Right cardiac atrium (tissue), 5 donors: ENCODE data around the gene VDR. TPM values are rescaled to one million over a fixed set of nuclear protein-coding genes. Genes with fewer than 3 reads are reported as not detected.

Source experiments
- ATAC-seq, 2 donors: fragments of 200-7000 bp; cut with Tn5 transposase; one replicate each; pipeline versions ENCODE4 v1.8.0 to v1.9.1; 2020; ENCODE audit warnings: moderate library complexity in 2 of 2, mild to moderate bottlenecking in 1 of 2
- DNase-seq, 3 donors: peaks; one replicate each; pipeline ENCODE4 v3.0.0-alpha.2; 2020
- H3K27ac ChIP-seq: one replicate; pipeline ENCODE4 v1.5.1; 2013; ENCODE audit warnings: mild to moderate bottlenecking, low read length, control low read depth, moderate library complexity
- H3K27me3 ChIP-seq: one replicate; pipeline ENCODE4 v1.6.1; 2013; ENCODE audit not compliant: control insufficient read depth, insufficient read depth
- H3K4me1 ChIP-seq: one replicate; pipeline ENCODE4 v1.6.1; 2013; ENCODE audit warnings: low read length; ENCODE audit not compliant: control insufficient read depth, insufficient read depth
- H3K4me3 ChIP-seq: one replicate; pipeline ENCODE4 v1.5.1; 2013; ENCODE audit warnings: low read length, control low read depth
- H3K9me3 ChIP-seq: one replicate; pipeline ENCODE4 v1.6.1; 2013; ENCODE audit warnings: low read length; ENCODE audit not compliant: control insufficient read depth
- WGBS: extraction: QIAGEN DNeasy Blood & Tissue Kit; methylation state at CpG from one replicate; pipeline ENCODE4 v1.1.7; 2013; 5-methylcytosine and 5-hydroxymethylcytosine counted together
- intact Hi-C, 4 donors: fragments of 100-400 bp; cut with DNase I; formaldehyde crosslinking; loops; one replicate each; pipeline versions ENCODE4 v1.11.0 to v1.14.0; 2022 to 2023
- polyA plus RNA-seq: library from polyadenylated mRNA; stranded (reverse); fragments of 200-250 nt; gene quantifications from one replicate; pipeline ENCODE4 v1.2.3, GENCODE V29; 2013
- total RNA-seq, 4 donors: library from RNA; stranded (reverse); fragmentation: NEBNext Ultra II Directional; extraction: Animal tissue kit (Norgen Biotek cat#: 25700); gene quantifications; one replicate each; pipeline ENCODE4 v1.2.1, GENCODE V29; 2021
- donor health status: healthy with polysubstance abuse.
- donor health status: DM: no; HTN: yes; CAD: no.
- donor health status: DM: no; HTN: no; CAD: no.
- donor health status: DM: no; HTN: yes; CAD: no; lungs with severe emphysema.
- donor health status: DM: yes; HTN: yes; CAD: no.

VDR gene
- total and polyA plus RNA-seq, 5 donors = 0.27 to 3.0 (median 0.97) TPM

- no peaks in the 10 kb centered on the region for H3K27me3 ChIP-seq
- no peaks in the 10 kb centered on the region for H3K4me1 ChIP-seq
- H3K9me3 ChIP-seq = no peaks in the 10 kb centered on the region
- ATAC-seq (peak in 1 of 2 donors; percentile 22), DNase-seq (no peak)
- intact Hi-C loops = no loop called here
- H3K27ac ChIP-seq = no peak overlapping the region
- WGBS = 66% methylated on average over 12 of the region's 12 CpGs
- no peak overlapping the region for H3K4me3 ChIP-seq
Measured at GRCh38 chr12:47943623-47944340, 39.0 kb upstream of the VDR start.

DNA sequence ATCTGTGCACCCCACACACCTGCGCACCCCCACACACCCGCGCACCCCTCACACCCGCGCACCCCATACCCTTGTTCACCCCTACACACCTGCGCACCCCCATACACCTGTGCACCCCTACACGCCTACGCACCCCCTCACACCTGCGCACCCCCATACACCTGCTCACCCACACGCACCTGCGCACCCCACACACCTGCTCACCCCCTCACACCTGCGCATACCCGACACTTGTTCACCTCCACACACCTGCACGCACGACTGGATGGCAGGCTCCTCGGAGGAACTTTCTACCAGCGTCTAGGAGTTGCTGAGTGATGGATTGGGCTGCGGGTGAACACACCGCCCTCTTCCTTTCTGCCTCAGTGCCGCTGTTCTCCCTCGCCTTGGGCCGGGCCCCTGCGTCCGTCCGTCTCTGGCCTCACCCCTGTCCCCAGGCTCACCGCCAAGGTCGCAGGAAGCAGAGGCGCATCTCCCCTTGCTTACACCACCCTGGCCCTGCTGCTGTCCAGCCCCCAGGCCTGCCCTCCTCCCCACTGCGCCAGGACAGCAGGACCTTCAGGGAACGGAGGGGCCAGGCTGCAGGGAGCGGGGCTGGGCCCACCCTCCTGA, 37.9 kb upstream of the VDR start:
- Histone ChIP-seq H3K4me3 (no peak overlapping the region), H3K27me3 (no peaks in the 10 kb centered on the region), H3K9me3 (no peaks in the 10 kb centered on the region), H3K27ac (no peak overlapping the region), H3K4me1 (peaks cover 2% of the 10 kb centered on the region)
- intact Hi-C loops = no loop called here
- WGBS = 64% methylated on average over 31 of the region's 31 CpGs
- no peak for DNase-seq
- no peak for ATAC-seq

- no peaks in the 10 kb centered on the region for H3K9me3 ChIP-seq
- peaks cover 2% of the 10 kb centered on the region for H3K4me1 ChIP-seq
- no peak overlapping the region for H3K27ac ChIP-seq
- no peak overlapping the region for H3K4me3 ChIP-seq
- intact Hi-C loops = no loop called here
- H3K27me3 ChIP-seq = no peaks in the 10 kb centered on the region
- ATAC-seq (no peak), DNase-seq (peak in 1 of 3 donors; percentile 60)
- WGBS = 34% methylated on average over 40 of the region's 40 CpGs
Measured at GRCh38 chr12:47941871-47942613, 37.2 kb upstream of the VDR start.

- ATAC-seq = no peak
- no peaks in the 10 kb centered on the region for H3K9me3 ChIP-seq
- no peak overlapping the region for H3K4me3 ChIP-seq
- intact Hi-C loops = no loop called here
- no peaks in the 10 kb centered on the region for H3K27me3 ChIP-seq
- no peak for DNase-seq
- H3K4me1 ChIP-seq = peaks cover 2% of the 10 kb centered on the region
- 82% methylated on average over 9 of the region's 9 CpGs for WGBS
- no peak overlapping the region for H3K27ac ChIP-seq
Measured at GRCh38 chr12:47941475-47941780, 36.6 kb upstream of the VDR start.

DNA sequence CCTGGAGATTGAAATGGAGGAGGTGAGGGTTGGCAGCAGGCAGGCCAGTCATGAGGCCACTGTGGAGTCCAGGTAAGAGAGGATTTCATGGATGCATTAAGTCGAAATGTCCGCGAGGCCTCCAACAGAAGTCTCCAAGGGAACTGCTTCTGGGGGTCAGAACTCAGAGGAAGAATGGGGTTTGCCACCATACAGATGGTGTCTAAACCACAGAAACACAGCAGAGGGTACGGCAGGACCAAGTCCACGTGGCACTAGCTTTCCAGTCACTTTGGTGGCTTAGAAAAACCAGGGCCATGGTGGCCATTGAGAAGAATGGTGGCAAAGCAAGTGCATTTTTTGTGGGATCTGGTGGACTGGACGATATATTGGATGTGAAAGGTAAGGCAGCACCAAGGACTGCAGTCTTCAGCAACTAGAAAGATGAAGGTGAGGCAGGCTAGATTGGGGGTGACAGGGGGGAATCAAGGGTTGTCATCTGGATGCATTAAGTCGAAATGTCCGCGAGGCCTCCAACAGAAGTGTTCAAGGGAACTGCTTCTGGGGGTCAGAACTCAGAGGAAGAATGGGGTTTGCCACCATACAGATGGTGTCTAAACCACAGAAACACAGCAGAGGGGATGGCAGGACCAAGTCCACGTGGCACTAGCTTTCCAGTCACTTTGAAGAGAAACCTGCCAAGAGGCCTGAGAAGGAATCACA, 36.1 kb upstream of the VDR start:
- DNase-seq (no peak), ATAC-seq (no peak)
- no peaks in the 10 kb centered on the region for H3K9me3 ChIP-seq
- WGBS = 95% methylated on average over 10 of the region's 10 CpGs
- no peak overlapping the region for H3K4me3 ChIP-seq
- peaks cover 2% of the 10 kb centered on the region for H3K4me1 ChIP-seq
- H3K27ac ChIP-seq = no peak overlapping the region
- no peaks in the 10 kb centered on the region for H3K27me3 ChIP-seq
- intact Hi-C loops = no loop called here

DNA sequence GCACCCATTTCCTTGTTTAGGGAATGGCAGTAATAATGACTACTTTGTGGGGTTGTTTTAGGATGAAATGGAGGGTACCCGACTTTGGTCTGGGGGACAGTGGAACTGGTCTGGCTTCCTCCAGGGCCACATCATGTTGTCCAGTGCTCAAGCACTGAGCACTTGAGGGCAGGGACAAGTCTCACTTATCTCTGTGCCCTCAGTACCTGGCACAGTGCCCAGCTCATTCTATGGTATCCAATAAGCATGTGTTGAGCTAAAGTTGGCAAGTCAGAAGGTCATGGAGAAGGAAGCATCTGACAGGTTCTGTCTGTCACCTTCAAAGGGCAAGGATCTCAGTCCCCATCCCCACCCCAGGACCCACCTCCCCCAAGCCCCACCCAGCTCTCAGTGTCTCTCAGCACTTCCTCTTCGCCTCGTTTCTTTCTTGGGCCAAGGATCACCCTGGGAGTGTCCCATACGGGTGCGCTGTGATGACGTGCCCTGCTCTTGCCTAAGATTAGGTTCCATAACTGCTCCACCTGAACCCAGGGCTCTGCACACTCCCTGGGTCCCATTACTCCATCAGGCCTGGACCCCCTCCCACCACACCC, 34.3 kb upstream of the VDR start:
- no peaks in the 10 kb centered on the region for H3K27me3 ChIP-seq
- ATAC-seq (peak; percentile 62 to 64), DNase-seq (peak; percentile 44 to 78 (median 75))
- H3K4me3 ChIP-seq = no peak overlapping the region
- H3K27ac ChIP-seq = no peak overlapping the region
- WGBS = 60% methylated on average over 6 of the region's 6 CpGs
- intact Hi-C loops = no loop called here
- H3K4me1 ChIP-seq = peaks cover 2% of the 10 kb centered on the region
- H3K9me3 ChIP-seq = no peaks in the 10 kb centered on the region

- Histone ChIP-seq H3K4me1 (peaks cover 2% of the 10 kb centered on the region), H3K27ac (no peak overlapping the region), H3K9me3 (no peaks in the 10 kb centered on the region), H3K4me3 (no peak overlapping the region), H3K27me3 (no peaks in the 10 kb centered on the region)
- intact Hi-C loops = no loop called here
- DNase-seq = no peak
- no peak for ATAC-seq
- 77% methylated on average over 4 of the region's 4 CpGs for WGBS
Measured at GRCh38 chr12:47938594-47938993, 33.8 kb upstream of the VDR start.

GRCh38 chr12:47938093-47938492, 33.3 kb upstream of the VDR start:
- ATAC-seq (no peak), DNase-seq (no peak)
- H3K27me3 ChIP-seq = no peaks in the 10 kb centered on the region
- no peak overlapping the region for H3K4me3 ChIP-seq
- no peaks in the 10 kb centered on the region for H3K9me3 ChIP-seq
- H3K4me1 ChIP-seq = peaks cover 2% of the 10 kb centered on the region
- no peak overlapping the region for H3K27ac ChIP-seq
- WGBS = 95% methylated on average over 1 of the region's 1 CpG
- intact Hi-C loops = no loop called here

- H3K27ac ChIP-seq = no peak overlapping the region
- WGBS = 22% methylated on average over 9 of the region's 9 CpGs
- peak; percentile 73 to 79 for ATAC-seq
Measured at GRCh38 chr12:47935184-47935583, 30.4 kb upstream of the VDR start.

DNA sequence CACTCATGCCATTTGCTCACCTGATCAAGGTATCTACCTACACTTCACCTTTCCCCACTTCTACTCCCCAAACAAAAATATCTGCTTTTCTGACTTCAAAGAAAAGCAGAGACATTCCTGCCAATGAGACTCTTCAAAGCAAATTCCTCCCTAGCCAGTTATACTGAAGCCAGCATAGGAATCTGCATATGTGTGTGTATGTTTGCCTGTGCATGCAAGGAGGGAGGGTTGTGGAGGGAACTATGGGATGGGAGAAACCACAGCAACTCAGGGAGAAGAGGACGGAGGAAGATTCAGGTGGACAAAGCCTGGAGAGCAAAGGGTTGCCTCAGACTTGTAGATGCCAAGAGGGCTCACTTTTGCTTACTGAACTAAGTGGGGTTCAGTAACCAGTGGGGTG, 26.4 kb upstream of the VDR start:
- H3K9me3 ChIP-seq = no peaks in the 10 kb centered on the region
- H3K4me3 ChIP-seq = no peak overlapping the region
- intact Hi-C loops = no loop called here
- H3K27me3 ChIP-seq = no peaks in the 10 kb centered on the region
- no peak overlapping the region for H3K27ac ChIP-seq
- no peaks in the 10 kb centered on the region for H3K4me1 ChIP-seq
- ATAC-seq (no peak), DNase-seq (no peak)
- 74% methylated on average over 1 of the region's 1 CpG for WGBS

More at GRCh38 chr12:47935184-47935583, 30.4 kb upstream of the VDR start:
- DNase-seq = peak; percentile 63 to 84 (median 81)
- intact Hi-C loops = no loop called here
- Histone ChIP-seq H3K4me1 (peaks cover 2% of the 10 kb centered on the region), H3K4me3 (no peak overlapping the region), H3K9me3 (no peaks in the 10 kb centered on the region), H3K27me3 (no peaks in the 10 kb centered on the region)
